MM.1S (cell line): ENCODE measurements around the gene CLEC16A.

Experiments
- DNase-seq: peaks from one replicate; pipeline ENCODE4 v3.0.0-alpha.2; 2015
- H2AFZ ChIP-seq: fragments of 300-600 bp; sonication (generic); 2 replicates; pipeline ENCODE4 v1.6.0; 2016; ENCODE audit warnings: antibody characterized with exemption, low read length
- H3F3A ChIP-seq: fragments of 300-600 bp; sonication (generic); 2 replicates; pipeline ENCODE4 v1.6.1; 2016; ENCODE audit warnings: mild to moderate bottlenecking, antibody characterized with exemption, low read length, moderate library complexity, mixed read lengths; ENCODE audit not compliant: insufficient read depth
- H3K27ac ChIP-seq: fragments of 300-600 bp; sonication (generic); 2 replicates; pipeline ENCODE4 v1.5.1; 2016; ENCODE audit warnings: mild to moderate bottlenecking, low read length
- H3K27me3 ChIP-seq: fragments of 300-600 bp; sonication (generic); replicated peaks from 2 replicates; pipeline ENCODE4 v1.6.0; 2016; ENCODE audit warnings: low read length; ENCODE audit not compliant: insufficient read depth
- H3K36me3 ChIP-seq: fragments of 300-600 bp; sonication (generic); replicated peaks from 2 replicates; pipeline ENCODE4 v1.6.1; 2016; ENCODE audit warnings: mild to moderate bottlenecking, low read length, mixed read lengths; ENCODE audit not compliant: insufficient read depth
- H3K4me1 ChIP-seq: fragments of 300-600 bp; sonication (generic); 2 replicates; pipeline ENCODE4 v1.6.1; 2016; ENCODE audit warnings: low read length, mixed read lengths
- H3K4me2 ChIP-seq: fragments of 300-600 bp; sonication (generic); 2 replicates; pipeline ENCODE4 v1.6.0; 2016; ENCODE audit warnings: low read depth, low read length
- H3K4me3 ChIP-seq: fragments of 300-600 bp; sonication (generic); 2 replicates; pipeline ENCODE4 v1.5.1; 2016; ENCODE audit warnings: low read length, mixed read lengths
- H3K79me2 ChIP-seq: fragments of 300-600 bp; sonication (generic); 2 replicates; pipeline ENCODE4 v1.6.1; 2016; ENCODE audit warnings: mixed run types, low read length, mixed read lengths
- H3K9ac ChIP-seq: fragments of 300-600 bp; sonication (generic); 2 replicates; pipeline ENCODE4 v1.6.1; 2016; ENCODE audit warnings: low read length, mixed read lengths
- H3K9me2 ChIP-seq: fragments of 300-600 bp; sonication (generic); replicated peaks from 2 replicates; pipeline ENCODE4 v1.6.1; 2016; ENCODE audit warnings: mild to moderate bottlenecking, low read length, mixed read lengths; ENCODE audit not compliant: insufficient read depth
- H3K9me3 ChIP-seq: fragments of 300-600 bp; sonication (generic); replicated peaks from 2 replicates; pipeline ENCODE4 v1.6.1; 2016; ENCODE audit warnings: mild to moderate bottlenecking, low read length, mixed read lengths; ENCODE audit not compliant: insufficient read depth
- H4K20me1 ChIP-seq: fragments of 300-600 bp; sonication (generic); 2 replicates; pipeline ENCODE4 v1.6.1; 2016; ENCODE audit warnings: mild to moderate bottlenecking, low read length, moderate library complexity, mixed read lengths; ENCODE audit not compliant: insufficient read depth
- EZH2 ChIP-seq: fragments of 300-600 bp; sonication (generic); optimal IDR thresholded peaks from 2 replicates; pipeline ENCODE3; 2017; ENCODE audit warnings: low read depth, mild to moderate bottlenecking, antibody characterized with exemption, low read length, mixed read lengths
- EZH2phosphoT487 ChIP-seq: fragments of 300-600 bp; sonication (generic); IDR thresholded peaks from 2 replicates; pipeline ENCODE4 v1.6.1; 2018; ENCODE audit warnings: antibody characterized with exemption, low read length
- TF ChIP-seq, protein P1 (sequence below): fragments of 300-600 bp; sonication (generic); IDR thresholded peaks from 2 replicates; pipeline ENCODE4 v1.5.1; 2016; ENCODE audit warnings: antibody characterized with exemption, low read length, mixed read lengths

CLEC16A gene

DNA sequence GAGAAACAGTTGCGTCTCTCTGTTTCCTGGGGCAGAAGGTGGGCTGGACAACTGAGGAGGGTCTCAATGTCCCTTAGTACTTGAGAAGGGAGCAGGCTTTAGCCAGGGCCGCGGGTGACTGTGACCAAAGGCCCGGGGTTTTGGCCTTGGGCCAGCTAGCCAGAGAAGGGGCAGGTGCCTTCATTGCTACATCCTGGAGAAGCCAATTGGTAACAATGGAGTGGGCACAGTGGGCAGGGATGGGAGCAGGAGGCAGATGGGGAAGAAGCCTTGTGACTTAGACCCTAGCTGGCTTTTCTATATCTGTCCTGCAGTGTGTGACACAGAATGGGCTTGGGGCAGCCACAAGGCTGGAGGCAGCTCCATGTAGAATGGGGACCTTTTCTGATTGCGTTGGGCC, 46.0 kb downstream of the CLEC16A start:
- TF ChIP-seq, protein P1, sequence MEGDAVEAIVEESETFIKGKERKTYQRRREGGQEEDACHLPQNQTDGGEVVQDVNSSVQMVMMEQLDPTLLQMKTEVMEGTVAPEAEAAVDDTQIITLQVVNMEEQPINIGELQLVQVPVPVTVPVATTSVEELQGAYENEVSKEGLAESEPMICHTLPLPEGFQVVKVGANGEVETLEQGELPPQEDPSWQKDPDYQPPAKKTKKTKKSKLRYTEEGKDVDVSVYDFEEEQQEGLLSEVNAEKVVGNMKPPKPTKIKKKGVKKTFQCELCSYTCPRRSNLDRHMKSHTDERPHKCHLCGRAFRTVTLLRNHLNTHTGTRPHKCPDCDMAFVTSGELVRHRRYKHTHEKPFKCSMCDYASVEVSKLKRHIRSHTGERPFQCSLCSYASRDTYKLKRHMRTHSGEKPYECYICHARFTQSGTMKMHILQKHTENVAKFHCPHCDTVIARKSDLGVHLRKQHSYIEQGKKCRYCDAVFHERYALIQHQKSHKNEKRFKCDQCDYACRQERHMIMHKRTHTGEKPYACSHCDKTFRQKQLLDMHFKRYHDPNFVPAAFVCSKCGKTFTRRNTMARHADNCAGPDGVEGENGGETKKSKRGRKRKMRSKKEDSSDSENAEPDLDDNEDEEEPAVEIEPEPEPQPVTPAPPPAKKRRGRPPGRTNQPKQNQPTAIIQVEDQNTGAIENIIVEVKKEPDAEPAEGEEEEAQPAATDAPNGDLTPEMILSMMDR: no peak
- TF ChIP-seq EZH2 (no peak), EZH2phosphoT487 (no peak)
- Histone ChIP-seq H3K9ac (no peak overlapping the region), H3K36me3 (no peaks in the 10 kb centered on the region), H3K79me2 (no peaks in the 10 kb centered on the region), H4K20me1 (no peaks in the 10 kb centered on the region), H3K9me2 (no peaks in the 10 kb centered on the region), H3K27ac (no peak overlapping the region), H3K27me3 (no peaks in the 10 kb centered on the region), H3K9me3 (no peaks in the 10 kb centered on the region), H3K4me3 (no peak overlapping the region), H3K4me2 (no peak overlapping the region), H2AFZ (no peak overlapping the region), H3F3A (no peaks in the 10 kb centered on the region), H3K4me1 (no peaks in the 10 kb centered on the region)
- no peak for DNase-seq

DNA sequence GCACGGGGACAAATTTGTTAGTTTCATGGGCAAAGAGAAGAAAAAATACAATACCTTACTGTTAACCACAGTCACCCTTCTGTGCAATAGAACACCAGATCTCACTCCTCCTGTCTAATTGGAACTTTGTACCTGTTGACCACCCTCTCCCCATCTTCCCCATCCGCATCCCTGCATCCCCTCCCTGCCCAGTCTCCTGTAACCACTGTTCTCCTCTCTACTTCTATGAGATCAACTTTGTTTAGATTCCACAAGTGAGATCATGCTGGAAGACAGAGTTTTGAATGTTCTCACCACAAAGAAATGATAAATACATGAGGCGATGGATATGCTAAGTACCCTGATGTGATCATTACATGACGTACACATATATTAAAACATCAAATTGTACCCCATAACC, 47.7 kb downstream of the CLEC16A start:
- no peaks in the 10 kb centered on the region for H3K27me3 ChIP-seq
- H3K9me2 ChIP-seq: no peaks in the 10 kb centered on the region
- no peak overlapping the region for H2AFZ ChIP-seq
- H3K4me2 ChIP-seq: no peak overlapping the region
- H3K4me3 ChIP-seq: no peak overlapping the region
- no peaks in the 10 kb centered on the region for H3F3A ChIP-seq
- H3K36me3 ChIP-seq: no peaks in the 10 kb centered on the region
- TF ChIP-seq EZH2 (no peak), EZH2phosphoT487 (no peak)
- TF ChIP-seq, protein P1: no peak
- no peak overlapping the region for H3K27ac ChIP-seq
- no peaks in the 10 kb centered on the region for H3K9me3 ChIP-seq
- H3K4me1 ChIP-seq: no peaks in the 10 kb centered on the region
- no peaks in the 10 kb centered on the region for H3K79me2 ChIP-seq
- no peak overlapping the region for H3K9ac ChIP-seq
- DNase-seq: no peak
- H4K20me1 ChIP-seq: no peaks in the 10 kb centered on the region

DNA sequence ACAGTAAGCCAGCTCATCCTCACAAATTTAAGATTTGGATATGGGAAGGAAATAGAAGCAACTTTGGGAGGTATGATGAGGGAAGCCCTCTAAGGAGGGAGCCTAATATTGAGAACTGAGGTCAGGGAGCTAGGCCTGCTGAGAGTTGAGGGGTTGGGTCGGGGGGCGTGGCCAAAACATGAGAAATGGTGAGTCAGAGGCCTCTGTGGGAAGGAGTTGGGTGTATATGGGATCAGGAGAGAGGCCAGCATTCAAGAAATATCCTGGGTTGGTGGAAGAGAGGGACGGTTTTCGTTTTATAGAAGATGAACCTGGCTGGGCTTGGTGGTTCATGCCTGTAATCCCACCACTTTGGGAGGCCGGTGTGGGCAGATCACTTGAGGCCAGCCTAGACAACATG, 48.4 kb downstream of the CLEC16A start:
- H3K4me2 ChIP-seq: no peak overlapping the region
- TF ChIP-seq EZH2phosphoT487 (no peak), EZH2 (no peak)
- TF ChIP-seq, protein P1: no peak
- no peaks in the 10 kb centered on the region for H3K79me2 ChIP-seq
- H3K9me2 ChIP-seq: no peaks in the 10 kb centered on the region
- H3K36me3 ChIP-seq: no peaks in the 10 kb centered on the region
- H3K4me3 ChIP-seq: no peak overlapping the region
- H3K27ac ChIP-seq: no peak overlapping the region
- no peaks in the 10 kb centered on the region for H4K20me1 ChIP-seq
- no peaks in the 10 kb centered on the region for H3K27me3 ChIP-seq
- H3K9ac ChIP-seq: no peak overlapping the region
- H3K4me1 ChIP-seq: no peaks in the 10 kb centered on the region
- H3K9me3 ChIP-seq: no peaks in the 10 kb centered on the region
- DNase-seq: no peak
- H3F3A ChIP-seq: no peaks in the 10 kb centered on the region
- H2AFZ ChIP-seq: no peak overlapping the region

DNA sequence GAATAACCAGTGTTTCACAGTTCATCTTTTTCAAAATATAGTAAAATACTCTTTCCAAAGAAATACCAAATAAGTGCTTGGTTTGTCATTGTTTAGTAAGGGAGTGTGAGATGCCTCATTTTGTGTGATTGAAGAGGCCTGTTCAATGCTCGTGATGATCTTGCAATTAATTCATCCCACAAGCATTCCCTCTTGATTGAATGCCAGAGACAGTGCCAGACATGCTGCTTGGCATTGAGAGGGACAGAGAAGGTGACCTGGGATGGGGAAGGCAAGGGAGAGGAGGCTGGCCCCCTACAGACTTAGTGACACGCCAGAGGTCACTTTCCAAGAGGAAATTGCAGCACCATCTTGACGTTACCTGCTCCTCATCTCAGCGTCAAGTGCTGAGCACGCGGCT, 49.3 kb downstream of the CLEC16A start:
- TF ChIP-seq, protein P1: no peak
- TF ChIP-seq EZH2 (no peak), EZH2phosphoT487 (no peak)
- no peak overlapping the region for H3K4me3 ChIP-seq
- no peaks in the 10 kb centered on the region for H3K27me3 ChIP-seq
- no peaks in the 10 kb centered on the region for H4K20me1 ChIP-seq
- no peaks in the 10 kb centered on the region for H3K9me3 ChIP-seq
- DNase-seq: no peak
- no peaks in the 10 kb centered on the region for H3K79me2 ChIP-seq
- H3K4me2 ChIP-seq: no peak overlapping the region
- H3F3A ChIP-seq: no peaks in the 10 kb centered on the region
- no peak overlapping the region for H2AFZ ChIP-seq
- H3K9me2 ChIP-seq: no peaks in the 10 kb centered on the region
- H3K4me1 ChIP-seq: no peaks in the 10 kb centered on the region
- no peaks in the 10 kb centered on the region for H3K36me3 ChIP-seq
- H3K9ac ChIP-seq: no peak overlapping the region
- no peak overlapping the region for H3K27ac ChIP-seq
